Measurements from ENCODE around the gene MED8.

DNA sequence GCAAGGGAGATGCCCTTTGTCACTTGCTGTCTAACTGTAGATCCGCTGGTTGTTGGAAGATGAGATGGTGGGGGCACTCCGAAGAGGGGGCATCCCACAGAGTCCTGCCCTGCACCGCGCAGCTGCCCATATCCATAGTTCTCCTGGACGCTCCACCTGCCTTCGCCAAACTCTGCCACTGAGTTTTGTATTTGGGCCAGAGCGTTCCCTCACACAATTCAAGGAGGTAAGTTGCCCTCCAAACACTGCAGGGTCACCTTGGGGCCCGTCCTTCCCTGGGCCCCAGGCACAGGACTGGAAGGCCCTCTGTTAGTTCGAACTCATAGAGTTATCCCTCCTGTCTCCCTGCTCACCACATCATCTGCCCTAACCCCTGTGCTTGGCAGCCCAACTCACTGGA is 42.1 kb upstream of the MED8 start:
- TF ChIP-seq, protein P1, sequence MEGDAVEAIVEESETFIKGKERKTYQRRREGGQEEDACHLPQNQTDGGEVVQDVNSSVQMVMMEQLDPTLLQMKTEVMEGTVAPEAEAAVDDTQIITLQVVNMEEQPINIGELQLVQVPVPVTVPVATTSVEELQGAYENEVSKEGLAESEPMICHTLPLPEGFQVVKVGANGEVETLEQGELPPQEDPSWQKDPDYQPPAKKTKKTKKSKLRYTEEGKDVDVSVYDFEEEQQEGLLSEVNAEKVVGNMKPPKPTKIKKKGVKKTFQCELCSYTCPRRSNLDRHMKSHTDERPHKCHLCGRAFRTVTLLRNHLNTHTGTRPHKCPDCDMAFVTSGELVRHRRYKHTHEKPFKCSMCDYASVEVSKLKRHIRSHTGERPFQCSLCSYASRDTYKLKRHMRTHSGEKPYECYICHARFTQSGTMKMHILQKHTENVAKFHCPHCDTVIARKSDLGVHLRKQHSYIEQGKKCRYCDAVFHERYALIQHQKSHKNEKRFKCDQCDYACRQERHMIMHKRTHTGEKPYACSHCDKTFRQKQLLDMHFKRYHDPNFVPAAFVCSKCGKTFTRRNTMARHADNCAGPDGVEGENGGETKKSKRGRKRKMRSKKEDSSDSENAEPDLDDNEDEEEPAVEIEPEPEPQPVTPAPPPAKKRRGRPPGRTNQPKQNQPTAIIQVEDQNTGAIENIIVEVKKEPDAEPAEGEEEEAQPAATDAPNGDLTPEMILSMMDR (conservative IDR thresholded peaks at IDR 0.05; ENCODE audit: low read depth, low read length): no peak
- TF ChIP-seq POLR2A (IDR thresholded peaks at IDR 0.05; ENCODE audit: low read depth, low read length) (no peak), RFX5 (IDR thresholded peaks at IDR 0.05; ENCODE audit: low read depth, low read length) (no peak), RCOR1 (IDR thresholded peaks at IDR 0.05; ENCODE audit: insufficient replicate concordance, low read length) (no peak), MAFK (IDR thresholded peaks at IDR 0.05; ENCODE audit: low read depth, low read length) (no peak), CEBPB (IDR thresholded peaks at IDR 0.05; ENCODE audit: low read depth, low read length) (no peak), BHLHE40 (IDR thresholded peaks at IDR 0.05; ENCODE audit: low read depth, low read length) (no peak), MAZ (IDR thresholded peaks at IDR 0.05; ENCODE audit: borderline replicate concordance, low read depth, low read length) (no peak), RAD21 (IDR thresholded peaks at IDR 0.05; ENCODE audit: low read length) (no peak), SMC3 (IDR thresholded peaks at IDR 0.05; ENCODE audit: low read depth, low read length) (no peak), MXI1 (IDR thresholded peaks at IDR 0.05; ENCODE audit: borderline replicate concordance, low read depth, low read length) (no peak), FOS (IDR thresholded peaks at IDR 0.05; ENCODE audit: low read depth, low read length) (no peak), NFE2L2 (IDR thresholded peaks at IDR 0.05; ENCODE audit: low read depth, low read length) (no peak)
- TF ChIP-seq, protein P2, sequence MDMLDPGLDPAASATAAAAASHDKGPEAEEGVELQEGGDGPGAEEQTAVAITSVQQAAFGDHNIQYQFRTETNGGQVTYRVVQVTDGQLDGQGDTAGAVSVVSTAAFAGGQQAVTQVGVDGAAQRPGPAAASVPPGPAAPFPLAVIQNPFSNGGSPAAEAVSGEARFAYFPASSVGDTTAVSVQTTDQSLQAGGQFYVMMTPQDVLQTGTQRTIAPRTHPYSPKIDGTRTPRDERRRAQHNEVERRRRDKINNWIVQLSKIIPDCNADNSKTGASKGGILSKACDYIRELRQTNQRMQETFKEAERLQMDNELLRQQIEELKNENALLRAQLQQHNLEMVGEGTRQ (IDR thresholded peaks at IDR 0.05; ENCODE audit: low read depth, low read length): no peak

Measured in IMR-90 (cell line).